Measurements from ENCODE around the gene BLZF1.
"Not testable (repeated sequence)": the region's sequence is repeated elsewhere in the genome, so short reads cannot be mapped to it uniquely, and the experiment has no call there.

BLZF1 gene

GRCh38 chr1:169395955-169396354 lies 28.0 kb downstream of the BLZF1 start:
- Histone ChIP-seq H3K36me3 (ENCODE audit: control insufficient read depth, low read length) (peaks cover 4% of the 10 kb centered on the region; the same call in 1 of the 2 replicates), H3K79me2 (ENCODE audit: control insufficient read depth, low read length) (no peaks in the 10 kb centered on the region)
- TF ChIP-seq EZH2phosphoT487 (IDR thresholded peaks at IDR 0.05; ENCODE audit: borderline replicate concordance, low read length) (no peak), CTCF (IDR thresholded peaks at IDR 0.05; ENCODE audit: low read depth, low read length, poor library complexity, severe bottlenecking) (no peak)

DNA sequence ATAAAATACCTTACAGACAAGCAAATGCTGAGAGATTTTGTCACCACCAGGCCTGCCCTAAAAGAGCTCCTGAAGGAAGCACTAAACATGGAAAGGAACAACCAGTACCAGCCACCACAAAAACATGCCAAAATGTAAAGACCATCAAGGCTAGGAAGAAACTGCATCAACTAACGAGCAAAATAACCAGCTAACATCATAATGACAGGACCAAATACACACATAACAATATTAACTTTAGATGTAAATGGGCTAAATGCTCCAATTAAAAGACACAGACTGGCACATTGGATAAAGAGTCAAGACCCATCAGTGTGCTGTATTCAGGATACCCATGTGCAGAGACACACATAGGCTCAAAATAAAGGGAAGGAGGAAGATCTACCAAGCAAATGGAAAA lies 34.6 kb downstream of the BLZF1 start:
- not testable (repeated sequence) for H3K79me2 ChIP-seq (ENCODE audit: control insufficient read depth, low read length); H4K20me1 ChIP-seq (ENCODE audit: control insufficient read depth, insufficient read depth, low read depth, low read length); H3F3A ChIP-seq (ENCODE audit: control insufficient read depth, insufficient read depth); H3K27me3 ChIP-seq (ENCODE audit: control insufficient read depth, low read length); H3K27ac ChIP-seq (ENCODE audit: low read depth, low read length); H3K36me3 ChIP-seq (ENCODE audit: control insufficient read depth, low read length); H3K4me2 ChIP-seq (ENCODE audit: low read length); H3K4me3 ChIP-seq (ENCODE audit: low read length); H3K9me3 ChIP-seq (ENCODE audit: control insufficient read depth, insufficient read depth, low read length); H3K9me2 ChIP-seq (replicated peaks; ENCODE audit: control insufficient read depth, low read length); H3K4me1 ChIP-seq (ENCODE audit: control insufficient read depth, low read length)

More at GRCh38 chr1:169395955-169396354, 28.0 kb downstream of the BLZF1 start:
- H3K4me1 ChIP-seq (ENCODE audit: control insufficient read depth, low read length): no peaks in the 10 kb centered on the region
- no peak overlapping the region for H3K4me2 ChIP-seq (ENCODE audit: low read length)
- H3K4me3 ChIP-seq (ENCODE audit: low read length): no peak overlapping the region
- H3K27me3 ChIP-seq (ENCODE audit: control insufficient read depth, low read length): no peaks in the 10 kb centered on the region
- H4K20me1 ChIP-seq (ENCODE audit: control insufficient read depth, insufficient read depth, low read depth, low read length): no peaks in the 10 kb centered on the region
- no peak overlapping the region for H3K27ac ChIP-seq (ENCODE audit: low read depth, low read length)
- no peaks in the 10 kb centered on the region for H3F3A ChIP-seq (ENCODE audit: control insufficient read depth, insufficient read depth)
- H3K9me2 ChIP-seq (replicated peaks; ENCODE audit: control insufficient read depth, low read length): no peaks in the 10 kb centered on the region
- no peaks in the 10 kb centered on the region for H3K9me3 ChIP-seq (ENCODE audit: control insufficient read depth, insufficient read depth, low read length)

- H4K20me1 ChIP-seq (ENCODE audit: control insufficient read depth, insufficient read depth, low read depth, low read length); H3K79me2 ChIP-seq (ENCODE audit: control insufficient read depth, low read length); H3K27ac ChIP-seq (ENCODE audit: low read depth, low read length); H3K4me1 ChIP-seq (ENCODE audit: control insufficient read depth, low read length); H3K9me2 ChIP-seq (replicated peaks; ENCODE audit: control insufficient read depth, low read length); H3K9me3 ChIP-seq (ENCODE audit: control insufficient read depth, insufficient read depth, low read length); H3K4me2 ChIP-seq (ENCODE audit: low read length); H3K36me3 ChIP-seq (ENCODE audit: control insufficient read depth, low read length); H3K27me3 ChIP-seq (ENCODE audit: control insufficient read depth, low read length); H3K4me3 ChIP-seq (ENCODE audit: low read length); H3F3A ChIP-seq (ENCODE audit: control insufficient read depth, insufficient read depth): not testable (repeated sequence)
These were observed 40.3 kb downstream of the BLZF1 start for GRCh38 chr1:169408340-169408739.

DNA sequence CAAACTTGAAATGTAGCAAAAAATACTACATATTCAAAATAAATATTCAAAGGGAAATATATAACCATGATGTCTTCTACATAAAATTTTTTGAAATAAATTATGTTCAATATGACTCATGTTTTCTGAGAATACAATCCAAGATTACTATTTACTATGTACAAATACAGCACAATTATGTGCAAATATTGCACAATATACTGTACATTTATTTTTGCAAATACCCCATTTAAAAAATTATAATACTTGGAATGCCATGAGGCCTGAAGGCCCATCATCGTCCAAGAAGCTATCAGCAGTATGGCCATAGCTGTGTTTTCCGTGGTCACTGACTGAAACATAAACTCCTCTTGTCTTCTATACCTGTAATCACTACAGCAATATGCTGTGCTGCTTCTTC lies 47.0 kb downstream of the BLZF1 start:
- H3K9me3 ChIP-seq (ENCODE audit: control insufficient read depth, insufficient read depth, low read length): no peaks in the 10 kb centered on the region
- no peaks in the 10 kb centered on the region for H3K4me1 ChIP-seq (ENCODE audit: control insufficient read depth, low read length)
- H3K27me3 ChIP-seq (ENCODE audit: control insufficient read depth, low read length): no peaks in the 10 kb centered on the region
- no peaks in the 10 kb centered on the region for H4K20me1 ChIP-seq (ENCODE audit: control insufficient read depth, insufficient read depth, low read depth, low read length)
- H3F3A ChIP-seq (ENCODE audit: control insufficient read depth, insufficient read depth): no peaks in the 10 kb centered on the region
- TF ChIP-seq EZH2phosphoT487 (IDR thresholded peaks at IDR 0.05; ENCODE audit: borderline replicate concordance, low read length) (no peak), CTCF (IDR thresholded peaks at IDR 0.05; ENCODE audit: low read depth, low read length, poor library complexity, severe bottlenecking) (no peak)
- H3K9me2 ChIP-seq (replicated peaks; ENCODE audit: control insufficient read depth, low read length): no peaks in the 10 kb centered on the region
- no peak overlapping the region for H3K4me3 ChIP-seq (ENCODE audit: low read length)
- no peak overlapping the region for H3K4me2 ChIP-seq (ENCODE audit: low read length)
- H3K79me2 ChIP-seq (ENCODE audit: control insufficient read depth, low read length): no peaks in the 10 kb centered on the region
- no peak overlapping the region for H3K27ac ChIP-seq (ENCODE audit: low read depth, low read length)
- H3K36me3 ChIP-seq (ENCODE audit: control insufficient read depth, low read length): no peaks in the 10 kb centered on the region
